HG03442 (cell line): ENCODE results near the gene RBPJL.

ENCODE experiments used
- ATAC-seq: cut with Tn5 transposase; IDR thresholded peaks from one replicate; pipeline ENCODE4 v1.9.1; 2021; ENCODE audit warnings: mild to moderate bottlenecking, moderate library complexity; ENCODE audit not compliant: unreplicated experiment

The RBPJL gene

DNA sequence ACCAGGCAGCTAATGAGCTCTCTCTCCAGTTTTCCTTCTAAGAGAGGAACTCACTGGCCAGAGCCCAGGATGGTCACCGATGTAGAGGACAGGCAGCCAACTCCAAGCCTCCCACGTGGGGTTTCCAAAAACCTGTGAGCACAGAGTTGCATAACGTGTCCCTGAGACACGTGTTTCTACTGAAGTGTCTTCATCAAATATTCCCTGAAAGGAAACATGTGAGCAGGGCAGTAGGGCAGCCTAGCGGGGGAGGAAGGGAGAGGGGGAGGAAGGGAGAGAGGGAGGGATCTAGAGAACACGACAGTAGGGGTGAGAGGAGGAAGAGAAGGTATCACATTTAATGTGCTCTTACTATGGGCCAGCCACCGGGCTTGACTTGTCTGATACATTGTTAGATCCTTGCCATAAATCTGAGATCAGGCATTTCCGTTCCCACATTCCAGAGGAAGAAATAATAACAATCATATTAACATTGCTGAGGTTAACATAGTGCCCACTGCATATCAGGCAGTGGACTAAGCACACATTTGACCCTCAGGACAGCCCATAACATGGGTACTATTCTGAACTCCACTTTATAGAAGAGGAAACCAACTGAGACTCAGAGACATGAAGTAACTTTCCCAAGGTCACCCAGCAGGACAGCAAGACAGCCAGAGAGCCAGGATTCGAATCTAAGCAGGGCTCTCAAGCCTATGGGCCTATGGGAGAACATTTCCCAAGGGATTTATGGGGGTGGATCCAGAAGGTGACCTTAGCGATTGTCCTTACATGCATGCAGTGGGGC is 51.8 kb downstream of the RBPJL start:
- no peak for ATAC-seq

DNA sequence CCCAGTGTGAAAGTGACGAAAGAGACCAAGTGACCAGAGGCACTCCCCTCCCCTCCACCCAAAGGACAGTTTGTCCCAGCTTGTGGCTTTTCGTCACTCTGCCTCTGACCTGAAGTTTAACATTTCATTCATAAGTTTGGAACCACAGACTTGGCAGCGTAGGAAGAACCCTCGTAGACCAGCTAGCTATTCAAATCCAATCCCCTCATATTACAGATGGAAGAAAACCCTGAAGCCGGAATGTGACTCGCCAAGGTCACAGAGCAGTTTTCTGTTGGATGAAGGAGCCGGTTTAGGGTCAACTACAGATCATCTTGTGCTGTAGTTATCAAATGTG is 52.4 kb downstream of the RBPJL start:
- no peak for ATAC-seq

DNA sequence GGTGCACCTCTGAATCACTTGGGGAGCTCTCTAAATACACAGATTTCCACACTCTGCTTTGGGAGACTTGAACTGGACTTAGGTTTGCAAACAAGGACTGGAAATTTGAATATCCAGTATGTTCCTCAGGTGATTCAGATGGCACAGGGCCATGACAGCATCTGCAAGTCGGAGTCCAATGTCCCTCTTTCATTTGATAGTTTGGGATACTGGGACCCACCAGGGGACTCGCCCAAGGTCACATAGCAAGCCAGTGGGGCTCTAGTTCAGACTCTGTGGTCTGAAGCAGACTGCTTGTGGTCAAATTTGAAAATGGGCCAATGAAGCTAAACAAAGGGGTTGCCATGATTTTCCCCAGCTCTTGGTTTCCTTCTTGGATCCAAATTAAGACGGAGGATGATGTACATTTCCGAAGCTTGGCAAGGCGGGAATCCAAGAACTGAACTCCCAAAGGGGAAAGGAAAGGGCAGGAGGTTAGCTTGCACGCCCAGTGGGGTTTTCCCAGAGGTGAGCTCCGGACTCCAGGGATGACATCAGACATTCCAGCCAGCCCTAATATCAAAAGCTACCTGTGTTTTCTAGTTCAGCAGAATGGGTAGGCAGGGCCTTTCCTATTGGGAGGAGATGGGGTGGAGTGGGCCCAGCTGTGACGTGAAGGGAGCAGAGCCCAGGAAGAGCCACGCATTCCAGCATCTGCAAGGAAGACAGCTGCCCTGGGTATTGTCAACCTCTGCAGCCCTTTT is 52.9 kb downstream of the RBPJL start:
- no peak for ATAC-seq

DNA sequence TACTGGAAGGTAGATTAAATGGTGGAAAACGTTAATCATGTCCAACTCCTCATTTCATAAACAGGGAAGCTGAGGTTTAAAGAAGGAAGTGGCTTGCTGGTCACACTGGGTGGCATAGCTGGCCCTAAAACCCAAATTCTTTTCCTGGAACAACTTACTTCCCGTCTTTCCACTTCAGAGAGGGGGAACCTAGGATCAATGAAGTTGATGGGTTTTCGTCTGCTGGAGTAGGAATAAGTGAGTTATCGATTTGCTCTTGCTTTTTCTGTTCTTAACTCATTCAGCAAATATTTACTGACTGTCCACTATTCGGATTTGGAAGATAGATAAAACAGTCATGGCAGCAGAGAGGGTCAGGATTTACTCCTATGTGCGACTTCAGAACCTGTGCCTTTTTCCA is 55.2 kb downstream of the RBPJL start:
- ATAC-seq = no peak

DNA sequence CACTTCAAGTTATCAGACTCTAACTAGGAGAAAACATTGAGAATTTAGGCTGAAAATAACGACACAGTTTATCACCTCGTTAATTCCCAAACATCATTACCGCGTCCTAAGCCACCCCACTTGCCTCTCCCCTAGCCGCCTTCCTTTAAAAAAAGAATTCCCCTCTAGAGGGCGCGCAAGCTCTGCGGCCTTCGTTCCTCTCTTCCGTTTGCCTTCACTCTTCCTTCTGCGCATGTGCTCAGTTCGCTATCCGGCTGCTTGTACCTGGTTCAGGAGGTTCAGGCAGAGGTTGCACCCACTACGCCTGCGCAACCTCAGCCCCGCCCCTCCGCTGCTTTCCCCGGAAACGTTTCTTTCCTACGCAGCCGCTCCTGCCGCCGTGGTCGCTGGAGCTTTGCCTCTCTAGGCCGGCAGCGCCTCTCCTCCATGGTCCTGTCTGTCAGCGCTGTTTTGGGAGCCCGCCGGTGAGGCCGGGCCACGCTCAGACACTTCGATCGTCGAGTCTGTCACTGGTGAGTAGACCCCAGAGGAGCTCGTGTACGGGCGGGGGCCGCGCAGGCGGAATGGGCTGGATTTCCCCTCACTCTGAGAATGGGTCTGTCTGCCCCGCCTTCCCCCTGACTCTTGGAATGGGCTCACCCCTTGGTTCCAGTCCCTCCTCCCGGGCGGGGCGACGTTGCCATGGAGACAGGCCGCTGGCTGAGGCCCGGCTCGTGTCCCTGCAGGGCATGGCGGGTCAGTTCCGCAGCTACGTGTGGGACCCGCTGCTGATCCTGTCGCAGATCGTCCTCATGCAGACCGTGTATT is 56.4 kb downstream of the RBPJL start, which contains the start of gene SYS1:
SYS1 (plus strand) TSS at position 353 of the 807 bp plus-strand sequence; CDS start at position 729, 376 bp downstream.
- peak; percentile 78 for ATAC-seq

DNA sequence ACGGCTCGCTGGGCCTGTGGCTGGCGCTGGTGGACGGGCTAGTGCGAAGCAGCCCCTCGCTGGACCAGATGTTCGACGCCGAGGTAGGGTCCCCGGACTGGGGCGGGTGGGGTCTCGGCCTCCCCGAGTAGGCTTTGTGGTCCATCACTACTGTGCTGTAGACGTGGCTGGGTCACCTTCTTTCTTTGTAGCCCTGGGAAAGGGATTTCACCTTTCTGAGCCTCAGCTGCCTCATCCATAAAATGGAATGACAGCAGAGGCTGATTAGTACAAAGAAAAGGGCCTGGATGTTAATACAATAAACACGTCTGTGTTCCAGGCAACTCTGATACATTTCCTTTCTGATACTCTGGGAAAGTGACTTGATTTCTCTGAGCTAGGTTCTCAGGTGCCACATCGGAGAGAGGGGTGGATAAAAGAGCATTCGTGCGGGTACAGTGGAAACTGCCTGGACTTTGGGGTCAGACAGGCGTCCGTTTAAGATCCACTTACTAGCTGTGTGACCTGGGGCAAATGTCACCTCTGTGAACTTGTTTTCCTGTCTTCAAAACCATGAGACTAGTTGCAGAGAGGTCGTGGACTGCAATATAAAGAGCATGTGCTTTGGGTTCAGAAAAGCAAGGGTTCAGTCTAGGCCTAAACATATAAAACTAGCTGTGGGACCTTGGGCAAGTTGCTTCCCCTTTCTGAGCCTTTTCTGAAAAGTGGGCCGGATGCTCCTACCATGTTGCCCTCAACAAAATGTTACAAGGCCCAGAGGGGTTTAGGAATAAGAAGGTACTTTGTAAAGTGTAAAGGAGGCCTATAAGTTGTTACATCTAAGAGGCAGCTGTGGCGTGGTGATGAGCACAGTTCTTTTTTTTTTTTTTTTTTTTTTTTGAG is 57.2 kb downstream of the RBPJL start:
- ATAC-seq = no peak

DNA sequence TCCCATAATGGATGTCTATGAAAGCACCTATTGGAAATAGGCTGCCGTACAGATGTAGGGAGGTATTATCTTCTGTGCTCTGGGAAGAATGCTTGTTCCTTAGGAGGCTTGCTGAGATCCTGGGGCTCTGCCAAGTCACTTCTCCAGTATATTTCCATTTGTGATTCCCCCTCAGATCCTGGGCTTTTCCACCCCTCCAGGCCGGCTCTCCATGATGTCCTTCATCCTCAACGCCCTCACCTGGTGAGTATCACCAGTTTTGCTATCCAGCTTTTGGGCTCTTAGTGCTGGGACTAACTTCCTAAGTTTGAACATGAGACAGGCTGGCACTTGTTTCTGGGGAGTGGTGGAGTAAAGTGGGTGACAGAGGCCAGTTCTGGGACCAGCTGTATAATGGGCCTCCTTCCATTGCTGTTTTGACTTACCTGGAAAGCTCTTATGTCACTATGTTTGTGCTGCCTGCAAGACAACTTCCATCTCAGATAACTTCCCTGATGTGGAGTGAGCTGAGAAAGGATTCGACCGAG is 58.9 kb downstream of the RBPJL start:
- ATAC-seq = no peak

DNA sequence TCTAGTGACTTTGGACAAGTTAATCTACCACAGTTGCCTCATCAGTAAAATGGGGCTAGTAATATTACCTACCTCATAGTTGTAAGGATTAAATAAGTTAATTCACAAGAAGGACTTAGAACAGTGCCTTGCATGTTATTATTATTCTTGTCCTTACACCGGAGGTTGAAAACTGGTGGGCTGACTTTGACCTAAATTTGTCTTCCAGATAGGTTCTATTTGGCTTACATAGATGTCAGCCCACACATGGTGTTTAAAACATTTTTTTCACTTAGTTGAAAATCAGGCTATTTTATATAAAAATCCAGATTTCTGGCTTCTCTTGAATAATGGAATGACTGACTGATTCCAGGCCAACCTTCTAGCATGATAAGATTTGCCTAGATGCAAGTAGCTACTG is 59.6 kb downstream of the RBPJL start:
- ATAC-seq = no peak

DNA sequence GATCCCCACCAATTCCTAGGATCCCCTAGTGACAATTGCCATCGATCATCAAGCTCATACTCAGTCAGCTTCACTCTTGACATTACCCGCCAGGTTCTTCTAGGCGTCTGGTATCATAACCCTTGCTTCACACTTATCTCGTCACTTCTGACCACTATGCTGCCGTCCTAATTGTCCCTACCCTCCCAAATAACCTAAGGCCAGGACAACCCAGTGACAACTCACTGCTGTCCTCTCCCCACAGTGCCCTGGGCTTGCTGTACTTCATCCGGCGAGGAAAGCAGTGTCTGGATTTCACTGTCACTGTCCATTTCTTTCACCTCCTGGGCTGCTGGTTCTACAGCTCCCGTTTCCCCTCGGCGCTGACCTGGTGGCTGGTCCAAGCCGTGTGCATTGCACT is 60.0 kb downstream of the RBPJL start:
- no peak for ATAC-seq

DNA sequence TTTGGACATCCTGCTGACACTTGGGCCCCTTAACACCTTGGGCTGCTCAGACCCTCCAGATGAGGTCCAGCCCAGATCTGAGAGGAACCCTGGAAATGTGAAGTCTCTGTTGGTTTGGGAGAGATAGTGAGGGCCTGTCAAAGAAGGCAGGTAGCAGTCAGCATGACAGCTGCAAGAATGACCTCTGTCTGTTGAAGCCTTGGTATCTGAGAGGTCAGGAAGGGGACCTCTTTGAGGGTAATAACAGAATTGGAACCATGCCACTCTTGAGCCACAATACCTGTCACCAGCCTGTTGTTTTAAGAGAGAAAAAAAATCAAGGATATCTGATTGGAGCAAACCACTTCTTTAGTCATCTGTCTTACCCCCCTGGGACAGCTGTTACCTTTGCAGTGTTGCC is 60.5 kb downstream of the RBPJL start:
- ATAC-seq = no peak
